Nephron (organoid): Measurements from ENCODE around the gene SOX18.

Source experiments
- H3K27ac Mint-ChIP-seq, 3 experiments: 2 replicates each; pipeline ENCODE4 v1.8.0; 2020; ENCODE audit warnings: mixed read lengths in 3 of 3, mild to moderate bottlenecking in 2 of 3, moderate library complexity in 1 of 3
- H3K27me3 Mint-ChIP-seq: 2 replicates; pipeline ENCODE4 v1.8.0; 2021; ENCODE audit warnings: low read depth, mild to moderate bottlenecking, moderate library complexity, mixed read lengths
- H3K36me3 Mint-ChIP-seq: 2 replicates; pipeline ENCODE4 v1.8.0; 2020; ENCODE audit warnings: low read depth, mixed read lengths
- H3K4me1 Mint-ChIP-seq: 2 replicates; pipeline ENCODE4 v1.8.0; 2020; ENCODE audit warnings: mixed read lengths
- H3K4me3 Mint-ChIP-seq, 3 experiments: 2 replicates each; pipeline ENCODE4 v1.8.0; 2020; ENCODE audit warnings: mild to moderate bottlenecking in 3 of 3, mixed read lengths in 3 of 3, moderate library complexity in 2 of 3
- H3K9me3 Mint-ChIP-seq: 2 replicates; pipeline ENCODE4 v1.8.0; 2020; ENCODE audit warnings: mixed read lengths
- CTCF ChIP-seq, 3 experiments: fragments of 200-600 bp; sonication (generic); IDR thresholded peaks; one replicate each; pipeline ENCODE4 v1.5.0; 2021; ENCODE audit warnings: antibody characterized with exemption in 3 of 3; ENCODE audit not compliant: unreplicated experiment in 3 of 3

The SOX18 gene

GRCh38 chr20:64063389-64064144, 14.1 kb upstream of the SOX18 start:
- TF ChIP-seq CTCF (IDR thresholded peaks at IDR 0.05; ENCODE audit: unreplicated experiment in 3 of 3): no peak
- no peaks in the 10 kb centered on the region for H3K36me3 Mint-ChIP-seq
- H3K4me1 Mint-ChIP-seq: peaks cover 6% of the 10 kb centered on the region
- H3K27me3 Mint-ChIP-seq: peaks cover 6% of the 10 kb centered on the region
- peak overlapping the region; percentile 47 to 94 (median 62) for H3K27ac Mint-ChIP-seq
- peak overlapping the region; percentile 93 to 99 (median 94) for H3K4me3 Mint-ChIP-seq
- H3K9me3 Mint-ChIP-seq: no peaks in the 10 kb centered on the region

GRCh38 chr20:64062596-64063388, 13.4 kb upstream of the SOX18 start, which contains the start of gene TCEA2:
Gene TCEA2, plus strand, starts transcription at chr20:64063198. Its CDS starts 115 bp downstream, at chr20:64063313.
- Mint-ChIP-seq H3K4me1 (peaks cover 6% of the 10 kb centered on the region), H3K27ac (peak within 1 kb of the TSS; percentile 47 to 94 (median 62)), H3K27me3 (peaks cover 6% of the 10 kb centered on the region), H3K36me3 (no peaks in the 10 kb centered on the region), H3K9me3 (no peaks in the 10 kb centered on the region), H3K4me3 (peak within 1 kb of the TSS; percentile 93 to 99 (median 94))
- no peak for TF ChIP-seq CTCF (IDR thresholded peaks at IDR 0.05; ENCODE audit: unreplicated experiment in 3 of 3)

GRCh38 chr20:64062276-64062595, 12.8 kb upstream of the SOX18 start:
- Mint-ChIP-seq H3K4me1 (peaks cover 6% of the 10 kb centered on the region), H3K27me3 (peaks cover 6% of the 10 kb centered on the region), H3K36me3 (no peaks in the 10 kb centered on the region), H3K9me3 (no peaks in the 10 kb centered on the region), H3K27ac (peak overlapping the region; percentile 27 to 77 (median 62)), H3K4me3 (peak overlapping the region; percentile 78 to 94 (median 93))
- no peak for TF ChIP-seq CTCF (IDR thresholded peaks at IDR 0.05; ENCODE audit: unreplicated experiment in 3 of 3)

- TF ChIP-seq CTCF (IDR thresholded peaks at IDR 0.05; ENCODE audit: unreplicated experiment in 3 of 3): no peak
- no peaks in the 10 kb centered on the region for H3K9me3 Mint-ChIP-seq
- peaks cover 7% of the 10 kb centered on the region for H3K4me1 Mint-ChIP-seq
- no peaks in the 10 kb centered on the region for H3K36me3 Mint-ChIP-seq
- no peak overlapping the region for H3K4me3 Mint-ChIP-seq
- peaks cover 8% of the 10 kb centered on the region for H3K27me3 Mint-ChIP-seq
- H3K27ac Mint-ChIP-seq: peak overlapping the region in 1 of 3 experiments; percentile 41
These were observed 9.1 kb upstream of the SOX18 start for GRCh38 chr20:64058536-64058935.

- H3K4me1 Mint-ChIP-seq: peaks cover 11% of the 10 kb centered on the region
- TF ChIP-seq CTCF (IDR thresholded peaks at IDR 0.05; ENCODE audit: unreplicated experiment in 3 of 3): peak; percentile 76 to 86 (median 82)
- no peak overlapping the region for H3K4me3 Mint-ChIP-seq
- H3K9me3 Mint-ChIP-seq: no peaks in the 10 kb centered on the region
- peaks cover 10% of the 10 kb centered on the region for H3K27me3 Mint-ChIP-seq
- H3K36me3 Mint-ChIP-seq: no peaks in the 10 kb centered on the region
- H3K27ac Mint-ChIP-seq: peak overlapping the region in 1 of 3 experiments; percentile 41
These were observed 8.4 kb upstream of the SOX18 start for GRCh38 chr20:64057628-64058498.
